Lung (tissue), 12 donors: ENCODE measurements around the gene CCNG2. TPM values are rescaled to one million over a fixed set of nuclear protein-coding genes. Genes with fewer than 3 reads are reported as not detected.
A peak's percentile ranks its signal among the peaks of the same experiment; 100 is the strongest.

ENCODE experiments used
- ATAC-seq: fragments of 200-7000 bp; cut with Tn5 transposase; one replicate; pipeline ENCODE4 v1.9.1; 2020; ENCODE audit warnings: moderate number of reproducible peaks; ENCODE audit not compliant: insufficient read depth, low FRiP score
- DNase-seq, 3 donors: peaks; one replicate each; pipeline ENCODE4 v3.0.0-alpha.2; 2013 to 2017
- H3K27ac ChIP-seq, 2 donors: one replicate each; pipeline ENCODE4 v1.5.1; 2013; ENCODE audit warnings: mild to moderate bottlenecking in 2 of 2, moderate library complexity in 2 of 2, control low read depth in 1 of 2, inconsistent platforms in 1 of 2, low read depth in 1 of 2, low read length in 1 of 2
- H3K27me3 ChIP-seq, 3 donors: one replicate each; pipeline ENCODE4 v1.5.1; 2013; ENCODE audit warnings: low read length in 2 of 3; ENCODE audit not compliant: control insufficient read depth in 3 of 3, insufficient read depth in 3 of 3
- H3K36me3 ChIP-seq, 4 donors: one replicate each; pipeline ENCODE4 v1.5.1; 2013; ENCODE audit warnings: low read length in 4 of 4, mild to moderate bottlenecking in 1 of 4, moderate library complexity in 1 of 4; ENCODE audit not compliant: control insufficient read depth in 4 of 4, insufficient read depth in 4 of 4
- H3K4me1 ChIP-seq, 5 donors: one replicate each; pipeline ENCODE4 v1.5.1; 2013; ENCODE audit warnings: low read length in 5 of 5, mild to moderate bottlenecking in 2 of 5, moderate library complexity in 1 of 5; ENCODE audit not compliant: control insufficient read depth in 5 of 5, insufficient read depth in 5 of 5
- H3K4me3 ChIP-seq: one replicate; pipeline ENCODE4 v1.5.1; 2013; ENCODE audit warnings: mild to moderate bottlenecking, control low read depth, moderate library complexity
- H3K9ac ChIP-seq, 2 donors: one replicate each; pipeline ENCODE4 v1.5.1; 2013; ENCODE audit warnings: low read length in 2 of 2, control low read depth in 1 of 2; ENCODE audit not compliant: insufficient read depth in 1 of 2
- H3K9me3 ChIP-seq, 4 donors: one replicate each; pipeline ENCODE4 v1.5.1; 2013; ENCODE audit warnings: low read length in 3 of 4, mild to moderate bottlenecking in 1 of 4, moderate library complexity in 1 of 4; ENCODE audit not compliant: control insufficient read depth in 4 of 4, insufficient read depth in 3 of 4
- CTCF ChIP-seq: IDR thresholded peaks from 2 replicates; pipeline ENCODE4 v1.5.1; 2012; ENCODE audit warnings: mild to moderate bottlenecking; ENCODE audit errors: control extremely low read depth, extremely low read depth
- WGBS, 2 donors: extraction: QIAGEN DNeasy Blood & Tissue Kit; methylation state at CpG; one replicate each; pipeline ENCODE4 v1.1.7; 2013; 5-methylcytosine and 5-hydroxymethylcytosine counted together
- polyA plus RNA-seq, 2 donors: library from polyadenylated mRNA; stranded (reverse); fragments of 200-250 nt; gene quantifications; one replicate each; pipeline ENCODE4 v1.2.1, GENCODE V29; 2013
- total RNA-seq, 2 donors: library from RNA; depleted of rRNA in 1 of 2; stranded (reverse); fragments of >200 nt in 1 of 2; gene quantifications; one replicate each; pipeline ENCODE4 v1.2.1, GENCODE V29; 2014 to 2021
- donor health status: control.
- donor health status: control.
- donor health status: Bipolar disorder and iron deficiency.
- donor health status: healthy.
- donor health status: DM: yes; HTN: yes; CAD: no.

The CCNG2 gene
- total and polyA plus RNA-seq, 4 donors = 9.6 to 92.7 (median 25.8) TPM

- ATAC-seq (no peak), DNase-seq (no peak)
- Histone ChIP-seq H3K36me3 (no peaks in the 10 kb centered on the region), H3K4me3 (no peak overlapping the region), H3K4me1 (peaks cover 0 to 2% (median 0%) of the 10 kb centered on the region in 5 donors), H3K27me3 (no peaks in the 10 kb centered on the region), H3K9me3 (no peaks in the 10 kb centered on the region), H3K27ac (no peak overlapping the region), H3K9ac (no peak overlapping the region)
- TF ChIP-seq CTCF = no peak
- WGBS, 2 donors = 88 to 95% methylated on average over 8 of the region's 8 CpGs
Observed at GRCh38 chr4:77193046-77193445, 36.0 kb downstream of the CCNG2 start.

GRCh38 chr4:77193511-77194102 lies 36.6 kb downstream of the CCNG2 start:
- H3K9ac ChIP-seq = no peak overlapping the region
- WGBS, 2 donors = 27 to 53% methylated on average over 17 of the region's 17 CpGs
- DNase-seq = no peak
- peaks cover 0 to 2% (median 0%) of the 10 kb centered on the region in 5 donors for H3K4me1 ChIP-seq
- TF ChIP-seq CTCF = no peak
- H3K4me3 ChIP-seq = no peak overlapping the region
- peak overlapping the region in 1 of 2 donors; percentile 10 for H3K27ac ChIP-seq
- H3K9me3 ChIP-seq = no peaks in the 10 kb centered on the region
- H3K36me3 ChIP-seq = no peaks in the 10 kb centered on the region
- ATAC-seq = no peak
- H3K27me3 ChIP-seq = no peaks in the 10 kb centered on the region

- DNase-seq = no peak
- peaks cover 0 to 2% (median 0%) of the 10 kb centered on the region in 5 donors for H3K4me1 ChIP-seq
- H3K36me3 ChIP-seq = no peaks in the 10 kb centered on the region
- no peak overlapping the region for H3K4me3 ChIP-seq
- H3K27me3 ChIP-seq = no peaks in the 10 kb centered on the region
- no peak for TF ChIP-seq CTCF
- 37 to 53% methylated on average over 5 of the region's 5 CpGs for whole genome bisulfite sequencing, 2 donors
- H3K9ac ChIP-seq = no peak overlapping the region
- ATAC-seq = no peak
- H3K27ac ChIP-seq = no peak overlapping the region
- no peaks in the 10 kb centered on the region for H3K9me3 ChIP-seq
Observed at GRCh38 chr4:77194366-77194765, 37.4 kb downstream of the CCNG2 start.

GRCh38 chr4:77194989-77195388 lies 38.0 kb downstream of the CCNG2 start:
- ATAC-seq = no peak
- DNase-seq = no peak
- Histone ChIP-seq H3K9ac (no peak overlapping the region), H3K9me3 (no peaks in the 10 kb centered on the region), H3K27me3 (no peaks in the 10 kb centered on the region), H3K36me3 (no peaks in the 10 kb centered on the region), H3K4me1 (peaks cover 0 to 2% (median 0%) of the 10 kb centered on the region in 5 donors), H3K4me3 (no peak overlapping the region), H3K27ac (no peak overlapping the region)
- 72 to 80% methylated on average over 1 of the region's 1 CpG for WGBS, 2 donors
- no peak for TF ChIP-seq CTCF
